ENCODE results near the gene TRAF2.
A peak's percentile ranks its signal among the peaks of the same experiment; 100 is the strongest.

TRAF2 gene

GRCh38 chr9:136973618-136974617 is 87.6 kb downstream of the TRAF2 start:
- Mint-ChIP-seq H3K27ac (no peak overlapping the region), H3K36me3 (ENCODE audit: low read depth) (no peaks in the 10 kb centered on the region), H3K9me3 (no peaks in the 10 kb centered on the region), H3K4me1 (peaks cover 5% of the 10 kb centered on the region), H3K27me3 (ENCODE audit: low read depth, poor library complexity) (peaks cover 23% of the 10 kb centered on the region), H3K4me3 (no peak overlapping the region)
- DNase-seq = no peak
- TF ChIP-seq CTCF (IDR thresholded peaks at IDR 0.05) = no peak

GRCh38 chr9:136974817-136975535 is 88.7 kb downstream of the TRAF2 start:
- no peak overlapping the region for H3K4me3 Mint-ChIP-seq
- no peaks in the 10 kb centered on the region for H3K9me3 Mint-ChIP-seq
- peaks cover 5% of the 10 kb centered on the region for H3K4me1 Mint-ChIP-seq
- no peak for TF ChIP-seq CTCF (IDR thresholded peaks at IDR 0.05)
- H3K27me3 Mint-ChIP-seq (ENCODE audit: low read depth, poor library complexity) = peaks cover 23% of the 10 kb centered on the region
- H3K27ac Mint-ChIP-seq = no peak overlapping the region
- no peak for DNase-seq
- no peaks in the 10 kb centered on the region for H3K36me3 Mint-ChIP-seq (ENCODE audit: low read depth)

GRCh38 chr9:136975644-136976043 is 89.3 kb downstream of the TRAF2 start:
- TF ChIP-seq CTCF (IDR thresholded peaks at IDR 0.05) = no peak
- Mint-ChIP-seq H3K4me1 (peaks cover 7% of the 10 kb centered on the region), H3K9me3 (no peaks in the 10 kb centered on the region), H3K27me3 (ENCODE audit: low read depth, poor library complexity) (peaks cover 23% of the 10 kb centered on the region), H3K4me3 (no peak overlapping the region), H3K36me3 (ENCODE audit: low read depth) (no peaks in the 10 kb centered on the region), H3K27ac (no peak overlapping the region)
- DNase-seq = peak; percentile 41

Data from nephron progenitor cell (in vitro differentiated cells).